Activated CD4-positive, alpha-beta T cell treated with anti-CD3 and anti-CD28 coated beads, Interleukin-2, amount 10 ng/mL, durations not matched to agents 7 days and 5 days (primary cell): Measurements from ENCODE around the gene ROBO1. TPM values are rescaled to one million over a fixed set of nuclear protein-coding genes. Genes with fewer than 3 reads are reported as not detected.

Experiments used
- CTCF ChIA-PET: fragments of 350-600 bp; sonication (Branson Sonifier 250); formaldehyde crosslinking; loops from one replicate; lab custom pipeline; 2021; ENCODE audit warnings: antibody characterized with exemption; lab: Charles Lee
- POLR2A ChIA-PET: fragments of 350-600 bp; sonication (Branson Sonifier 250); formaldehyde crosslinking; loops from one replicate; lab custom pipeline; 2021; ENCODE audit warnings: antibody characterized with exemption; lab: Charles Lee
- DNase-seq: peaks from one replicate; pipeline ENCODE4 v3.0.0-alpha.2; 2020
- H3K27ac Mint-ChIP-seq: one replicate; pipeline ENCODE4 v1.8.0; 2021; ENCODE audit warnings: mild to moderate bottlenecking, moderate library complexity, mixed read lengths
- H3K27me3 Mint-ChIP-seq: one replicate; pipeline ENCODE4 v1.8.0; 2021; ENCODE audit warnings: mixed read lengths
- H3K36me3 Mint-ChIP-seq: one replicate; pipeline ENCODE4 v1.8.0; 2021; ENCODE audit warnings: low read depth, mixed read lengths
- H3K4me1 Mint-ChIP-seq: one replicate; pipeline ENCODE4 v1.8.0; 2021; ENCODE audit warnings: mixed read lengths
- H3K4me3 Mint-ChIP-seq: one replicate; pipeline ENCODE4 v1.8.0; 2021; ENCODE audit warnings: mild to moderate bottlenecking, moderate library complexity, mixed read lengths
- H3K9me3 Mint-ChIP-seq: one replicate; pipeline ENCODE4 v1.8.0; 2021; ENCODE audit warnings: mixed read lengths
- total RNA-seq, 2 experiments: library from RNA; stranded (reverse); gene quantifications; one replicate each; pipeline ENCODE4 v1.2.3, GENCODE V29; 2021

ROBO1 gene
- total RNA-seq, 2 experiments from 2014 or later, result 0.55 to 0.62 TPM

- CTCF ChIA-PET, result no interaction called here
- H3K27me3 Mint-ChIP-seq, result no peaks in the 10 kb centered on the region
- no peak overlapping the region for H3K27ac Mint-ChIP-seq
- H3K36me3 Mint-ChIP-seq, result no peaks in the 10 kb centered on the region
- no peaks in the 10 kb centered on the region for H3K9me3 Mint-ChIP-seq
- H3K4me1 Mint-ChIP-seq, result no peaks in the 10 kb centered on the region
- no peak overlapping the region for H3K4me3 Mint-ChIP-seq
- no peak for DNase-seq
- POLR2A ChIA-PET, result no interaction called here
These were observed 669.7 kb downstream of the ROBO1 start for GRCh38 chr3:79097964-79098660.

- H3K4me3 Mint-ChIP-seq, result no peak overlapping the region
- no peaks in the 10 kb centered on the region for H3K4me1 Mint-ChIP-seq
- no peaks in the 10 kb centered on the region for H3K36me3 Mint-ChIP-seq
- H3K27me3 Mint-ChIP-seq, result no peaks in the 10 kb centered on the region
- no peaks in the 10 kb centered on the region for H3K9me3 Mint-ChIP-seq
- ChIA-PET CTCF (no interaction called here), POLR2A (no interaction called here)
- H3K27ac Mint-ChIP-seq, result no peak overlapping the region
- DNase-seq, result no peak
These were observed 673.1 kb downstream of the ROBO1 start for GRCh38 chr3:79094654-79095053.

GRCh38 chr3:79086514-79086913 lies 681.3 kb downstream of the ROBO1 start:
- no peaks in the 10 kb centered on the region for H3K9me3 Mint-ChIP-seq
- H3K27me3 Mint-ChIP-seq, result no peaks in the 10 kb centered on the region
- no peaks in the 10 kb centered on the region for H3K36me3 Mint-ChIP-seq
- peak; percentile 38 for DNase-seq
- no peak overlapping the region for H3K4me3 Mint-ChIP-seq
- no peak overlapping the region for H3K27ac Mint-ChIP-seq
- H3K4me1 Mint-ChIP-seq, result no peaks in the 10 kb centered on the region
- ChIA-PET CTCF (no interaction called here), POLR2A (no interaction called here)

- no peak overlapping the region for H3K27ac Mint-ChIP-seq
- H3K9me3 Mint-ChIP-seq, result no peaks in the 10 kb centered on the region
- no peak overlapping the region for H3K4me3 Mint-ChIP-seq
- ChIA-PET POLR2A (no interaction called here), CTCF (no interaction called here)
- DNase-seq, result no peak
- no peaks in the 10 kb centered on the region for H3K27me3 Mint-ChIP-seq
- H3K36me3 Mint-ChIP-seq, result no peaks in the 10 kb centered on the region
- no peaks in the 10 kb centered on the region for H3K4me1 Mint-ChIP-seq
These were observed 682.6 kb downstream of the ROBO1 start for GRCh38 chr3:79085171-79085570.

- ChIA-PET POLR2A (no interaction called here), CTCF (no interaction called here)
- no peak for DNase-seq
- Mint-ChIP-seq H3K36me3 (no peaks in the 10 kb centered on the region), H3K27ac (no peak overlapping the region), H3K9me3 (no peaks in the 10 kb centered on the region), H3K27me3 (no peaks in the 10 kb centered on the region), H3K4me1 (no peaks in the 10 kb centered on the region), H3K4me3 (no peak overlapping the region)
These were observed 686.5 kb downstream of the ROBO1 start for GRCh38 chr3:79081335-79081734.

- no peaks in the 10 kb centered on the region for H3K36me3 Mint-ChIP-seq
- ChIA-PET POLR2A (no interaction called here), CTCF (no interaction called here)
- no peak overlapping the region for H3K4me3 Mint-ChIP-seq
- no peaks in the 10 kb centered on the region for H3K27me3 Mint-ChIP-seq
- H3K4me1 Mint-ChIP-seq, result no peaks in the 10 kb centered on the region
- H3K9me3 Mint-ChIP-seq, result no peaks in the 10 kb centered on the region
- no peak overlapping the region for H3K27ac Mint-ChIP-seq
- DNase-seq, result no peak
These were observed 693.2 kb downstream of the ROBO1 start for GRCh38 chr3:79074558-79074957.

- CTCF ChIA-PET, result no interaction called here
- no peak overlapping the region for H3K27ac Mint-ChIP-seq
- POLR2A ChIA-PET, result no interaction called here
These were observed 700.1 kb downstream of the ROBO1 start for GRCh38 chr3:79067734-79068133.

GRCh38 chr3:79066481-79066880 lies 701.3 kb downstream of the ROBO1 start:
- H3K9me3 Mint-ChIP-seq, result no peaks in the 10 kb centered on the region
- H3K36me3 Mint-ChIP-seq, result no peaks in the 10 kb centered on the region
- no peak overlapping the region for H3K4me3 Mint-ChIP-seq
- H3K27ac Mint-ChIP-seq, result no peak overlapping the region
- no peak for DNase-seq
- no peaks in the 10 kb centered on the region for H3K27me3 Mint-ChIP-seq
- ChIA-PET CTCF (no interaction called here), POLR2A (no interaction called here)
- H3K4me1 Mint-ChIP-seq, result no peaks in the 10 kb centered on the region

More at GRCh38 chr3:79067734-79068133, 700.1 kb downstream of the ROBO1 start:
- H3K9me3 Mint-ChIP-seq, result no peaks in the 10 kb centered on the region
- no peaks in the 10 kb centered on the region for H3K4me1 Mint-ChIP-seq
- no peak overlapping the region for H3K4me3 Mint-ChIP-seq
- no peaks in the 10 kb centered on the region for H3K27me3 Mint-ChIP-seq
- no peak for DNase-seq
- no peaks in the 10 kb centered on the region for H3K36me3 Mint-ChIP-seq

GRCh38 chr3:79063624-79064023 lies 704.2 kb downstream of the ROBO1 start:
- no peak overlapping the region for H3K27ac Mint-ChIP-seq
- POLR2A ChIA-PET, result no interaction called here
- H3K4me1 Mint-ChIP-seq, result no peaks in the 10 kb centered on the region
- H3K36me3 Mint-ChIP-seq, result no peaks in the 10 kb centered on the region
- peaks cover 7% of the 10 kb centered on the region for H3K9me3 Mint-ChIP-seq
- DNase-seq, result no peak
- CTCF ChIA-PET, result no interaction called here
- no peak overlapping the region for H3K4me3 Mint-ChIP-seq
- no peaks in the 10 kb centered on the region for H3K27me3 Mint-ChIP-seq

- H3K4me1 Mint-ChIP-seq, result no peaks in the 10 kb centered on the region
- no peak overlapping the region for H3K4me3 Mint-ChIP-seq
- POLR2A ChIA-PET, result no interaction called here
- H3K36me3 Mint-ChIP-seq, result no peaks in the 10 kb centered on the region
- no peak for DNase-seq
- H3K9me3 Mint-ChIP-seq, result peaks cover 16% of the 10 kb centered on the region
- H3K27ac Mint-ChIP-seq, result no peak overlapping the region
- H3K27me3 Mint-ChIP-seq, result no peaks in the 10 kb centered on the region
- CTCF ChIA-PET, result no interaction called here
These were observed 710.0 kb downstream of the ROBO1 start for GRCh38 chr3:79057756-79058155.

- POLR2A ChIA-PET, result no interaction called here
- Mint-ChIP-seq H3K4me3 (no peak overlapping the region), H3K9me3 (peaks cover 20% of the 10 kb centered on the region), H3K27me3 (no peaks in the 10 kb centered on the region), H3K4me1 (no peaks in the 10 kb centered on the region), H3K36me3 (no peaks in the 10 kb centered on the region), H3K27ac (no peak overlapping the region)
- CTCF ChIA-PET, result no interaction called here
- DNase-seq, result no peak
These were observed 711.3 kb downstream of the ROBO1 start for GRCh38 chr3:79056498-79056897.

- DNase-seq, result no peak
- CTCF ChIA-PET, result no interaction called here
- H3K36me3 Mint-ChIP-seq, result no peaks in the 10 kb centered on the region
These were observed 715.6 kb downstream of the ROBO1 start for GRCh38 chr3:79052054-79052681.

GRCh38 chr3:79047581-79047980 lies 720.2 kb downstream of the ROBO1 start:
- H3K27ac Mint-ChIP-seq, result no peak overlapping the region
- CTCF ChIA-PET, result no interaction called here
- peaks cover 17% of the 10 kb centered on the region for H3K9me3 Mint-ChIP-seq
- H3K36me3 Mint-ChIP-seq, result no peaks in the 10 kb centered on the region
- H3K4me1 Mint-ChIP-seq, result no peaks in the 10 kb centered on the region
- no peak overlapping the region for H3K4me3 Mint-ChIP-seq
- no peaks in the 10 kb centered on the region for H3K27me3 Mint-ChIP-seq
- POLR2A ChIA-PET, result no interaction called here
- no peak for DNase-seq

More at GRCh38 chr3:79052054-79052681, 715.6 kb downstream of the ROBO1 start:
- no peak overlapping the region for H3K4me3 Mint-ChIP-seq
- peaks cover 25% of the 10 kb centered on the region for H3K9me3 Mint-ChIP-seq
- H3K4me1 Mint-ChIP-seq, result no peaks in the 10 kb centered on the region
- no peaks in the 10 kb centered on the region for H3K27me3 Mint-ChIP-seq
- POLR2A ChIA-PET, result no interaction called here
- H3K27ac Mint-ChIP-seq, result no peak overlapping the region

- POLR2A ChIA-PET, result no interaction called here
- H3K4me1 Mint-ChIP-seq, result no peaks in the 10 kb centered on the region
- no peaks in the 10 kb centered on the region for H3K36me3 Mint-ChIP-seq
- H3K27me3 Mint-ChIP-seq, result no peaks in the 10 kb centered on the region
- CTCF ChIA-PET, result no interaction called here
- no peak for DNase-seq
- H3K4me3 Mint-ChIP-seq, result no peak overlapping the region
- no peak overlapping the region for H3K27ac Mint-ChIP-seq
- peaks cover 2% of the 10 kb centered on the region for H3K9me3 Mint-ChIP-seq
These were observed 726.2 kb downstream of the ROBO1 start for GRCh38 chr3:79041621-79042020.
